Measurements from ENCODE around the gene GRM7.

- no peak for TF ChIP-seq POLR2A (IDR thresholded peaks at IDR 0.05)
- TF ChIP-seq, protein P1, sequence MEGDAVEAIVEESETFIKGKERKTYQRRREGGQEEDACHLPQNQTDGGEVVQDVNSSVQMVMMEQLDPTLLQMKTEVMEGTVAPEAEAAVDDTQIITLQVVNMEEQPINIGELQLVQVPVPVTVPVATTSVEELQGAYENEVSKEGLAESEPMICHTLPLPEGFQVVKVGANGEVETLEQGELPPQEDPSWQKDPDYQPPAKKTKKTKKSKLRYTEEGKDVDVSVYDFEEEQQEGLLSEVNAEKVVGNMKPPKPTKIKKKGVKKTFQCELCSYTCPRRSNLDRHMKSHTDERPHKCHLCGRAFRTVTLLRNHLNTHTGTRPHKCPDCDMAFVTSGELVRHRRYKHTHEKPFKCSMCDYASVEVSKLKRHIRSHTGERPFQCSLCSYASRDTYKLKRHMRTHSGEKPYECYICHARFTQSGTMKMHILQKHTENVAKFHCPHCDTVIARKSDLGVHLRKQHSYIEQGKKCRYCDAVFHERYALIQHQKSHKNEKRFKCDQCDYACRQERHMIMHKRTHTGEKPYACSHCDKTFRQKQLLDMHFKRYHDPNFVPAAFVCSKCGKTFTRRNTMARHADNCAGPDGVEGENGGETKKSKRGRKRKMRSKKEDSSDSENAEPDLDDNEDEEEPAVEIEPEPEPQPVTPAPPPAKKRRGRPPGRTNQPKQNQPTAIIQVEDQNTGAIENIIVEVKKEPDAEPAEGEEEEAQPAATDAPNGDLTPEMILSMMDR (IDR thresholded peaks at IDR 0.05) = no peak
Measured at GRCh38 chr3:7657214-7658112, 796.5 kb downstream of the GRM7 start.

All from body of pancreas (tissue), 4 donors.